ENCODE measurements around the gene IFITM2.
"Not testable (repeated sequence)": the region's sequence is repeated elsewhere in the genome, so short reads cannot be mapped to it uniquely, and the experiment has no call there.

Gene IFITM2

GRCh38 chr11:307766-308708 is at the start of gene IFITM2:
Gene IFITM2 (plus strand): TSS chr11:307816. CDS start chr11:308193, 377 bp downstream.
- not testable (repeated sequence) for DNase-seq (ENCODE audit: low spot score)

- no peak for DNase-seq (ENCODE audit: low spot score)
These were observed 48.2 kb upstream of the IFITM2 start for GRCh38 chr11:259413-259812.

- DNase-seq (ENCODE audit: low spot score), result no peak
These were observed 46.0 kb upstream of the IFITM2 start for GRCh38 chr11:261624-262023.

- DNase-seq (ENCODE audit: low spot score), result no peak
These were observed 40.8 kb upstream of the IFITM2 start for GRCh38 chr11:266676-267439.

- peak; percentile 47 for DNase-seq (ENCODE audit: low spot score)
These were observed 40.1 kb upstream of the IFITM2 start for GRCh38 chr11:267491-267994.

- DNase-seq (ENCODE audit: low spot score), result not testable (repeated sequence)
These were observed 38.9 kb upstream of the IFITM2 start for GRCh38 chr11:268716-269145.

- peak; percentile 68 for DNase-seq (ENCODE audit: low spot score)
These were observed 38.3 kb upstream of the IFITM2 start for GRCh38 chr11:269146-269890.

GRCh38 chr11:270451-271318 is 36.9 kb upstream of the IFITM2 start:
- DNase-seq (ENCODE audit: low spot score), result no peak

- no peak for DNase-seq (ENCODE audit: low spot score)
These were observed 36.3 kb upstream of the IFITM2 start for GRCh38 chr11:271319-271715.

GRCh38 chr11:272195-272930 is 35.3 kb upstream of the IFITM2 start:
- DNase-seq (ENCODE audit: low spot score), result no peak

GRCh38 chr11:272931-273198 is 34.8 kb upstream of the IFITM2 start:
- no peak for DNase-seq (ENCODE audit: low spot score)

GRCh38 chr11:276219-276618 is 31.4 kb upstream of the IFITM2 start:
- no peak for DNase-seq (ENCODE audit: low spot score)

- no peak for DNase-seq (ENCODE audit: low spot score)
These were observed 29.3 kb upstream of the IFITM2 start, which contains the start of gene NLRP6 for GRCh38 chr11:278001-278951. Gene NLRP6 (plus strand): TSS chr11:278407. CDS start chr11:278570, 163 bp downstream.

- DNase-seq (ENCODE audit: low spot score), result no peak
These were observed 28.3 kb upstream of the IFITM2 start for GRCh38 chr11:279040-279965.

- DNase-seq (ENCODE audit: low spot score), result peak; percentile 47
These were observed 27.5 kb upstream of the IFITM2 start for GRCh38 chr11:279966-280705.

GRCh38 chr11:280706-281485 is 26.7 kb upstream of the IFITM2 start:
- DNase-seq (ENCODE audit: low spot score), result no peak
